GM12873 (cell line): ENCODE data around the gene GALNT5.

Source experiments
- TF ChIP-seq, protein P1 (sequence below): IDR thresholded peaks from 2 replicates; pipeline ENCODE4 v1.5.1; 2012; ENCODE audit warnings: low read depth, mild to moderate bottlenecking, moderate library complexity, low read length, control low read depth; ENCODE audit not compliant: insufficient read depth; ENCODE audit errors: missing control alignments

Gene GALNT5

GRCh38 chr2:157238296-157238695 lies 19.2 kb upstream of the GALNT5 start:
- TF ChIP-seq, protein P1, sequence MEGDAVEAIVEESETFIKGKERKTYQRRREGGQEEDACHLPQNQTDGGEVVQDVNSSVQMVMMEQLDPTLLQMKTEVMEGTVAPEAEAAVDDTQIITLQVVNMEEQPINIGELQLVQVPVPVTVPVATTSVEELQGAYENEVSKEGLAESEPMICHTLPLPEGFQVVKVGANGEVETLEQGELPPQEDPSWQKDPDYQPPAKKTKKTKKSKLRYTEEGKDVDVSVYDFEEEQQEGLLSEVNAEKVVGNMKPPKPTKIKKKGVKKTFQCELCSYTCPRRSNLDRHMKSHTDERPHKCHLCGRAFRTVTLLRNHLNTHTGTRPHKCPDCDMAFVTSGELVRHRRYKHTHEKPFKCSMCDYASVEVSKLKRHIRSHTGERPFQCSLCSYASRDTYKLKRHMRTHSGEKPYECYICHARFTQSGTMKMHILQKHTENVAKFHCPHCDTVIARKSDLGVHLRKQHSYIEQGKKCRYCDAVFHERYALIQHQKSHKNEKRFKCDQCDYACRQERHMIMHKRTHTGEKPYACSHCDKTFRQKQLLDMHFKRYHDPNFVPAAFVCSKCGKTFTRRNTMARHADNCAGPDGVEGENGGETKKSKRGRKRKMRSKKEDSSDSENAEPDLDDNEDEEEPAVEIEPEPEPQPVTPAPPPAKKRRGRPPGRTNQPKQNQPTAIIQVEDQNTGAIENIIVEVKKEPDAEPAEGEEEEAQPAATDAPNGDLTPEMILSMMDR: no peak

- TF ChIP-seq, protein P1: no peak
These were observed 12.8 kb upstream of the GALNT5 start for GRCh38 chr2:157244691-157245090.

DNA sequence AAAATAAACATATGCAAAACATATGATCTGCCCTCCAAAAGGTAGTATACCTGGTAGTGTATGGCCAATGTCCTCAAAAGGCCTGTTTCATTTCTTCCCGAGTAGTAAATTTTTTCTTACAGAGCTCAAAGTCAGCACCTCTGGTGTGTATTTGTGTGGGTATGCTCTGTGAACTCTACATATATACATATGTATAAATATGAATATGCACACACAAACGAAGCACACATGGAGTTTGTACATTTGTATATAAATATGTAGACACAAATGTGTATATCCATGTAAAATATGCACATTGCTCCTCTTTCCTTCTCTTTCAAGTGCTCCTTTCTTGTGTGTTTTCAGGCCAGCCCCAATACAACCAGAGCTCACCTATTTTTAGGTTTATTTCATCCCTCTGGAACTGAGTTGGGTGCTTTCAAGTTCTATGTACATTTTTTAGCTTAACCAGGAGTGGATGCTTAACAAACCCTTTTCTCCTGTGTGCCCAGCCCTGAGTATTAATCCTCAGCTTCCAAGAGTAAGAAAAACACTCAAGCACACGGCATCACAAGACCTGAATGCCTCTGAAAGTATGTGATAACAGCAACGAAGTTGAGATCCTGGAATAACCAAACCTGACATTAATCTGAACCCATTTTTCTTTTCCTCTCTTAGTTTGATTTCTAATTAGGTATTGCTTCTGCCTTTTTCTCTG lies 12.2 kb upstream of the GALNT5 start:
- TF ChIP-seq, protein P1: no peak

GRCh38 chr2:157245846-157246764 lies 11.4 kb upstream of the GALNT5 start:
- TF ChIP-seq, protein P1: no peak

GRCh38 chr2:157246765-157247407 lies 10.6 kb upstream of the GALNT5 start:
- TF ChIP-seq, protein P1: no peak

DNA sequence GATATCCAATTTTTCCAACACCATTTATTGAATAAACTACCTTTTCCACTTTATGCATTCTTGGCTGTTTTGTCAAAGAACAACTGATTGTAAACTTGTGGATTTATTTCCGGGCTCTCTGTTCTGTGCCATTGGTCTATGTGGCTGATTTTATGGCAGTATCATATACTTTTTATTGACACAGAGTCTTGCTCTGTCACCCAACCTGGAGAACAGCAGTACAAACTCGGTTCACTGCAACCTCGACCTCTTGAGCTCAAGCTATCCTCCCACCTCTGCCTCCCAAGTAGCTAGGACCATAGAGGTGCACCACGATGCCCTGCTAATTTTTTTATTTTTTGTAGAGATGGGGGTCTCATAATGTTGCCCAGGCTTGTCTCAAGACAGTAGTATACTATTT lies 6.7 kb upstream of the GALNT5 start:
- TF ChIP-seq, protein P1: no peak

- TF ChIP-seq, protein P1: no peak
These were observed 5.6 kb upstream of the GALNT5 start for GRCh38 chr2:157251932-157252331.
